COLO829 (cell line): ENCODE results near the gene DHCR24.

Source experiments
- DNase-seq: peaks from one replicate; pipeline ENCODE4 v3.0.0; 2012; ENCODE audit warnings: low spot score

Gene DHCR24

DNA sequence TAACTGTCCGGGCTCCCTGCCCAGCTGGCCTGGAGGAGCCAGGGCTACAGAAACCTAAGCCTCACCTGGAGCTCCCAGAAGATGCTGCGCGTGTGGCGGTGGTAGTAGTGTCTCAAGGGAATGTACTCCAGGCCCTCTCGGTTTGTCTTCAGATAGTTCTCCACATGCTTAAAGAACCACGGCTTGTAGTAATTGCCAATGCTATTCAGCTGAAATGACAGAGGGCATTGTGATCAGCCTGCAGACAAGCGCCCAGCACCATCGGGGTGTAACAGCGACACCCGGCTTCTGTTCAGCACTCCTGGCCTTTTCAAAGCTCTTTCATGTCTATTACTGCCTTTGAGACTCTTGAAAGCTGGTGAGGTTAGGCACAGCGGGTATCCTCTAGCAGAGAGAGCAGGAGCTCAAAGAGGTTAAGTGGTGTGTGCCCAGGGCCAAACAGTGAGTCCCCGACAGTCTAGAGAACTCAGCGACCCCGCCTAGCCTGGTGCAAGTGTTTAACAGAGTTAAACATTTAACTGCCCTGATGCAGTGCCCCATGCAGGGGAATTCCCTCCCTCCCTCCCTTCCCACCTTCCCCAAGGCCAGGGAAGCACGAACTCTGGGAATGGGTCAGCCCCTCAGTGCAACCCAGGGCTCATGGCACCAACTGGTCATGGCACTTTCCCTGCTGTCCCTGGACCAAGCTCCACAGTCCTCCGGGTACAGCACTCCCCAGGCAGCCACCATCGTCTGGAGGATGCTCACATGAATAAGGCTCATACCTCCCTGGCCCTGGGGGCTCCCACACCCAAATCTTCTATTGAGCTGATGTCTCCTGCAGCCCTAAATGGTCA is 21.5 kb downstream of the DHCR24 start:
- DNase-seq = no peak

DNA sequence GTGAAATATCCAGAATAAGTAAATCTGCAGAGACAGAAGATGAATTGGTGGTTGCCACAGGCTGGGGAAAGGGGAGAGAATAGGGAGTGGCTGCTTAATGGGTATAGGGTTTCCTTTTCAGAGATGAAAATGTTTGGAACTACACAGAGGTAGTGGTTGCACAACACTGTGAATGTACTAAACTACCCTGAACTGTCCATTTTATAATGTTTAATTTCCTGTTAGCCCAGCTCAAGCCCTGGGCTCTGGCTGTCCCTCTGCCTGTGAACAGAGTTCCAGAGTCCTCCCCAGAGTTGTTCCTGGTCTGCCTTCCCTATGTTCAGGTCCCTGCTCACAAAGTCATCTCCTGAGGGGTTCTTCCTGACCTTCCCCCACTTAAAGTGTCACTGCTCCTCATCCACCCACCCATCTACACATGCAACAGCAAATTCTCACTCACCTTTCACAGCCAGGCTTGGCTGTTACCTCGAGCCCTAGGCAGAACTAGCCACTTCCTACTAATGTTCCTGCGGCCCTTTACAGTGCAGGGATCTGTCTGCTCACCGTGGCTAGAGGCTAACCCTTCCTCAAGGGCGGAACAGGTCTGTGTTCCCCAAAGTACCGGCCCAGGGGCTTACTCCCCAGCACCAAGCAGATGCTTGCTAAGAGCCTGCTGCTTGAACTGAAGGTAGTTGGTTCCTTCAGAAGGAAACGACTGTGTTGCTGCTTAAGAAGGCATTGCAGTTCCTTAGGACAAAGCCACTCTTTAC is 22.4 kb downstream of the DHCR24 start:
- DNase-seq = no peak

- DNase-seq = no peak
These were observed 23.7 kb downstream of the DHCR24 start for GRCh38 chr1:54863267-54863665.

DNA sequence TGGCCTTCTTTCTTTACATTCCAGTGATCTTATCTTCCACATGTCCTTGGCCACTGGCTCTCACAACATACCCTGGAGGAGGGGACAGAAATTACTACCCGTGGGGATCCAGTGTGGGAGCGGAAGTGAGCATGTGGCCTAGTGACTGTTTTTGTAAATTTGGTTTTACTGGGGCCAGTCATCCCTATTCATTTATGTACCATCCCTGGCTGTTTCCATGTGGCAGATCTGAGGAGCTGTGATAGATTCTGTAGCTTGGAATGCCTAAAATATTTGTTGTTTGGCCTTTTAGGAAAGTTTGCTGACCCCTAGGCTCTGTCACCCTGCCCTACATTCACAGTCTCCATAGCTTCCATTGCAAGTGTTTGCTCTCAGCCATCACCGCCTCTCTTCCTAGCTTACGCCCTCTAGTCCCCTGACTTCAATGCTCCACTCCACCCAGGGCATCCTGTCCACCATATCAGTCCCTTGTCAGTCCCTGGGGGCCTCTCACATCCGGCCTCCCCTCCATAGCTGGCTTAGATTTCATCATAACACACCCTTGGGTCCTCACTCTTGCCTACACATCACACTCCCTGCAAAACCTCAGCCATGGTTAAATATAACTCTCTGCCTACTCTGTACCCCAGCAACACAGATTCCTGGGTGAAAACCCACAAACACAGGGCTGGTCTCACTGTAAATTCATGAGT is 25.8 kb downstream of the DHCR24 start:
- no peak for DNase-seq

DNA sequence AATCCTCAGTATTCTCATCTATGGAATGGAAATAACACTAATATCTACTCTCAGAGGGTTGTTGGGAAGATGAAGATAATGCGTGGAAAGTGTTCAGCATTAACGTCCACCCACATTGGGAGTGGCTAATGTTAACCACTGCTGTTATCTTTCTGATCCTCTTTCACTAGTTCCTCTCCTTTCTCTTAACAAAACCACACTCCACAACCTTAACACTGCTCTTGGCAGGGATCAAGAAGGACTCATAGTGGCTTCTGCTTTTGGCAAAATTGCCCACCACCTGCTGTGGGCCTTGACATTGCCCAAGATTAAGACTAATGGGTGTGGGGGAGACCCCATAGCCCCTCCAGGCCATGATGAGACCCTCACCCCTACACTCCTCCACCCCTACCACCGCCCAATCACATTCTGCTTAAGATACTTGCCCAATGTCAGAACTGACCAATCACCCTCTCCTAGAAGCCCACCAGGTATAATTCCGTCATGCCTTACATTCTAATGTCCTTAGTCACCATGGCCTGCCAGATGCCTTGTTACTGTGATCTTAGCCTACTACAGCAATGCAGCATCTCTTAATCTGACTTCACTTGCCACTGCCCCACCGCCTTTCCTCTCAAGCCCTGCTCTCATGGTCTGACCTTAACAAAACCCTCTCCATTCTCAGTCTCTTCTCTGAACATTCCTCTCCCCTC is 27.1 kb downstream of the DHCR24 start:
- DNase-seq = no peak

DNA sequence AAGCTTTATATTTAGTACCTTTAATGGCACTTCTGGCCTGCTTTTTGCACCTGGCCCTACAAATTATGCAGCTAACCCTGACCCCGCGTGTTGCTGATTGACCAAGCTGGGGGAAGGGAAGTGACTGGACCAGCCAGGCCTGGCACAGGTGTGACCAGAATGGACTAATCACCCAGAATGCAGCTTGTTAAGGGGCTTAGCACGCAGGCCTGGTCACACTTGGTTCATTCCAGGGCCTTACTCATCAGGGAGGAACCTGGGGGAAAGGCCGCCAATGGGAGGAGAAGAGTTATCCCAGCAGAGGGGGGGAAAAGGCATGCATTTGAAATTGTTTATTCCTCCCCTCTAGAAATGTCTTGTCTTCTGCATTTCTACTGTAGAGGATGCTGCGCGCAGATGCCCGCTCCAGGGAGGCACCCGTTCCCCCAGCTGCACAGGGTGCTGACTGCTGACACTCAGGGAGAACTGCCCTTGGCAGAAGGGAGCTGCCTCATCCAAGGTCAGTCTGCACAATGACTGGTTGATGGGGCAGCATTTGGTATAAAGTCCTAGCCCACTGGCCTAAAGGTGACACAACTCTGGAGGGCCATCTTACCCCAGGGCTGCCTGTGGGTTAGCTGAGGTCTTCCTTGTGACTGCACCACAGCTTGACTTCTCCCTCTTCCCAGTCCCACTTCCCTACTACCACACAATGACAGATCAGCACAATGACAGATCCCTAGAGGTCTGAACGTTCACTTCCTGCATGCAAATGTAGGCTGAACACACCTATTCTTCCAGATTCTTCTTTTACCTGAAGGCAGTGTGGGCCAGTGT is 29.0 kb downstream of the DHCR24 start:
- no peak for DNase-seq

DNA sequence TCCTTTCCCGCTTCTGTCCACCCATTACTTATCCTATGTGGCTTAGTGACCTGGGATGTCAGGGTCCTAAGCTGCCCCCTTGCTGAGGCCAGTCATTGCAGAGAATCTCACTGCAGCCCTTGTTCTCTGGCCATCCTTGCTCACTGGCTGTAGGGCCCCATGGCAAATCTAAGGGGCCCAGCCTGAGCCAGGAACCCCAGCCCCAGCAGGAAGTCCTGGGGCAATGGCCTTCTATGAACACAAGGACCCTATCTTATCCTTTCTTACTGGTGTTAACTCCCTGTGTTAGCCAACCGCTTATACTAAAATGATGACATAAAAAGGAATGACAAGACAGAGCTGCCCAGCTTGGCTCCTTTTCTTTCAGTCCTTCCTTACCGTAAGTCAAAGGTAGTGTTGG is 29.9 kb downstream of the DHCR24 start:
- no peak for DNase-seq

DNA sequence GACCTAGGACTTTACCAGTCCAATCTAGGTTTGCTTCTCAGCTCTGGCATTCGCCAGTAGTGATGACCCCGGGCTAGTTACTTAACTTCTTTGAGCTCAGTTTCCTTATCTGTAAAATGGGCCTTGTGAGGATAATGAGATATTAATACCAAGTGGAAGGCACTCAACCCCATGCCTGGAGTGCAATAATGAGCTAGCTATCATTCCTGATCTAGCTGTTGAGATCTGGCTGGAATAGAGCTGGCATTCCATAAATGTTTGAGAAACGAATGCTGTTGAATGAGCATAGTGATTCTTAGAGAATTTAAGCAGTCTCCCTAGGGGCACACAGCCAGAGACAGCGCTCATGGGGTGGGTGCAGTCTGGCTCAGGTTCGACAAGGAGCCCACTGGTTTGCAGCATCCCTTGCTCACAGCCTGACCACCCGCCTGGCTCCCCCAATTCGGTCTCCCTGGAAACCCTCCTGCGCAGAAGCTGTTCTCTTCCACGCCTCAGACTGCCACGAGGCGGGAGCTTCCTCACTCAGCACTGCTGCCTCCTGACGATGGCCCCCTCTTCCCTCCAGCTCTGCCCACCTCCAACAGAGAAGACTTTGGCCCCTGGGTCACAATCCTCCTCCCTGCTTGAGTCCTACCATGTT is 32.5 kb downstream of the DHCR24 start:
- DNase-seq = no peak

- no peak for DNase-seq
These were observed 33.1 kb downstream of the DHCR24 start for GRCh38 chr1:54853793-54854370.

DNA sequence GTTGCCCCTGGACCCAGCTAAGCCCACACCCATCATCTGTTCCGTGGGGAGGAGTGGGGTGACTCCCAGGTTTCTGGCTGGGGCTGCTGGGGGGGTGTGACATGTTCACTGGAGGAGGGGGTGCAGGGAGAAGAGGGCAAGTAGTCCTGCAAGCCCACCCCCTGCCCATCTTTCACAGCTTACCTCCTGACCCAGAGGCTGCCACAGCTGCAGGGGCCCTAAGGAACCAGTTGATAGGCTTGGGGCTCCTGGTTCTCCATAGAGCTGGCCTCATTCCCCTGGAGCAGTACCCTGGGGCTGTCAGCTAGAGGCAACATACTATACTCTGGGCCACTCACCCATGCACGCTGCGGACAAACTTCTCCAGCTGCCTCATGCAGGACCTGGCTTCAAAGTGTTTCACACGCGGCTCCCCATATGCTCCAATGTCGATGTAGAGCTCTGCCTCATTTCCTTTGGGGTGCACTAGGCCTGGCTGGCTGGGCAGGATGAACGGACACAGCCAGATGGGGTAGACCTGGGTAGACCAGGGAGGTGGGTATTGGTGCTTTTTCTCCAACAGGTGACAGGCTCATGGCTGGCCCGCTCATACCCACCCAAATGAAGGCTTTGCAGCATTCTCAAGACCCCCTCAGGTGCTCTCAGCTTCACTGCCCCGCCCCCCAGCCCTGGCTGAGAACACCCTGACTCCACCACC is 33.8 kb downstream of the DHCR24 start:
- no peak for DNase-seq

GRCh38 chr1:54851936-54852524 is 35.0 kb downstream of the DHCR24 start:
- no peak for DNase-seq

GRCh38 chr1:54851406-54851805 is 35.6 kb downstream of the DHCR24 start:
- DNase-seq = no peak

GRCh38 chr1:54850737-54851136 is 36.3 kb downstream of the DHCR24 start:
- no peak for DNase-seq

DNA sequence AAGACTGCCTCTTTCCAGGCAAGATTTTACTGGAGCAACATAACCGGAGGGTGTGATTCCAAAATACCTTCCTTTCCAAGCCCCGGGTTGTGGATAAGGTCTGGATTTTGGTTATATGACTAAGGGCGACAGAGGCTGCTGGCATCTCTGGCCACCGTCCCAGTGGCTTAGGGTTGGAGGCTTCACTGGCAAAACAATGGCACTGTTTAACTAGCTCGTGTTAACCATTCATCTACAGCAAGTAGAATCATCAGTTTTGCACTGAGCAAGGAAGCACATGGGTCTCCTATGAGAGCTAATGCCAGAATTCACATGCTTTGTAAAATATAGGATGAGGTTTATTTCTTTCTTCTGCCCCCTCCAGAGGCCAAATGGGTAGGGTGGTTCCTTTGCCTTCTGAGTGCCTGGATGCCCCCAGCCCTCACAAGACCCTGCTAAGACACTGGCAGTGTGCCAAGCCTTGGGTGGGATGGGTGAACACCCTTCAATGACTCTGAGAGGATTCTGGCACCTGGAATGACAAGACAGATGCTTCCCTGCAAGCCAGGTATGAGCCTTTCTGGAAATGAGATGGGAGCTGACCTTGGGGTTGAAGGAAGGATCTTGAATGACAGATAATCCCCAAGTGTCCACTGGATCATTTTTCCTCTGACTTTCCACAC is 36.8 kb downstream of the DHCR24 start:
- DNase-seq = no peak

- no peak for DNase-seq
These were observed 37.6 kb downstream of the DHCR24 start for GRCh38 chr1:54849219-54850068.

GRCh38 chr1:54848134-54848948 is 38.7 kb downstream of the DHCR24 start:
- no peak for DNase-seq

- no peak for DNase-seq
These were observed 40.2 kb downstream of the DHCR24 start for GRCh38 chr1:54846716-54847284.
